ENCODE measurements around the gene CELF2.

The CELF2 gene

DNA sequence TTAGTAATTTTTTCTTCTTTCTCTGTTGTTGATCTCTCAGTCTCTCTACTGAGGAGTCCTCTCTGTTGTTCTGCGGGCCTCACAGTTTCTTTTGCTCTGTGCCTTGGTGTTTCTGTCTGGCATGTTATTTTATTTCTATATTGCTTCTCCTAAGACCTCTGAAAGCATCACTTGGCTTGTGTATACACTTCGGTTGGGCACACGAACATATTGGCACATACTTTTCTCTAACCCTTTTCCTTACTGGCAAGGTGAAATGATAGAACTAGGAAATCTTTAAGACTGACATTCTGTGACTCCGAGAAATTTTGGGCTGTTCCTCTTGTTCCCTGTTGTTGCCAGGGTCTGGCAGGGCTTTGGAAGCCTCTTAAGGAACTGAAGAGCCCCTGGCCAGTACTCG lies 148.9 kb downstream of the CELF2 start:
- no peak for TF ChIP-seq POLR2A (IDR thresholded peaks at IDR 0.05; ENCODE audit: low read depth, low read length)
- no peak for DNase-seq (ENCODE audit: insufficient read length, low spot score)
- no peak for FAIRE-seq

GRCh38 chr10:11167233-11167966 lies 149.7 kb downstream of the CELF2 start:
- no peak for FAIRE-seq
- TF ChIP-seq POLR2A (IDR thresholded peaks at IDR 0.05; ENCODE audit: low read depth, low read length): no peak
- no peak for DNase-seq (ENCODE audit: insufficient read length, low spot score)

- DNase-seq (ENCODE audit: insufficient read length, low spot score): no peak
- no peak for TF ChIP-seq POLR2A (IDR thresholded peaks at IDR 0.05; ENCODE audit: low read depth, low read length)
- FAIRE-seq: no peak
Measured at GRCh38 chr10:11168423-11169090, 150.9 kb downstream of the CELF2 start.

- FAIRE-seq: no peak
Measured at GRCh38 chr10:11169976-11170375, 152.3 kb downstream of the CELF2 start.

DNA sequence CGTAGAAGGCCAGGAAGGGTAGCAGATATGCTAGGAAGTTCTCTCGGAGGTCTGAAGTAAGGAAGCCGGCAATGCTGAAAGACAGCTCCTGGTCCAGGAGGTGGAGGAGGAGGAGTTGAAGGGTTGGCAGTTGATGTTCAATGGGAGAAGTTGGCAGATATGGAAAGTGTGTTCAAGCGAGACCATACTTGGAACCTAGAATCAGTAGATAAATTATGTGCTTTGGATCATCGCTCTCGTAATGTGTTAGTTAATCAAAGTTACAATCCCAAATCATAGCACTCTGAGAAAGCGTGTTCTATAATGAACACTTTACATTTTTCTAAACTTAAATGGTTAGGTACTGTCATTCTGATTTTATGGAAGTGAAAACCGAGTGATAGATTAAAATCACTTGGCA lies 152.9 kb downstream of the CELF2 start:
- TF ChIP-seq POLR2A (IDR thresholded peaks at IDR 0.05; ENCODE audit: low read depth, low read length): no peak
- DNase-seq (ENCODE audit: insufficient read length, low spot score) (no peak), FAIRE-seq (no peak)

More at GRCh38 chr10:11169976-11170375, 152.3 kb downstream of the CELF2 start:
- TF ChIP-seq POLR2A (IDR thresholded peaks at IDR 0.05; ENCODE audit: low read depth, low read length): no peak
- DNase-seq (ENCODE audit: insufficient read length, low spot score): no peak

GRCh38 chr10:11170993-11171851 lies 153.6 kb downstream of the CELF2 start:
- DNase-seq (ENCODE audit: insufficient read length, low spot score) (no peak), FAIRE-seq (no peak)
- TF ChIP-seq POLR2A (IDR thresholded peaks at IDR 0.05; ENCODE audit: low read depth, low read length): no peak

DNA sequence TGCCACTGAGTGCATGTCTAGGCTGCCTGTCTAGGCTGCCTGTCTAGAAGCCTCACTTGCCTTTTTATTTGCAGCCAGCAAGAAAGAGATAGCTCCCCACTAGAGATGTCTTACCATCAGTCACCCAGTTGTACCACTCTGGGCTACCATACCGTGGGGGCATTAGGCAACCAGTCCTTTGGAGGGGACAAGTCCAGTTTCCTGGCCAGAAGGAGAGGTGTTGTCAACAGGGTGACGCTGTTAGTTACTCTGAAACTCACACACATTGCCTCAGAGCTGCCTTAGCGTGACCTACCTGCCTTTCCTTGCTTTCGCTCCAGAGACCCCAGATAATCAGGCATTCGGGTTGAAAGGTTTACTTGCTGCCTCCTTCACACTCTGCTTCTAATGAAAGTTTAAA lies 155.4 kb downstream of the CELF2 start:
- FAIRE-seq (no peak), DNase-seq (ENCODE audit: insufficient read length, low spot score) (no peak)
- no peak for TF ChIP-seq POLR2A (IDR thresholded peaks at IDR 0.05; ENCODE audit: low read depth, low read length)

DNA sequence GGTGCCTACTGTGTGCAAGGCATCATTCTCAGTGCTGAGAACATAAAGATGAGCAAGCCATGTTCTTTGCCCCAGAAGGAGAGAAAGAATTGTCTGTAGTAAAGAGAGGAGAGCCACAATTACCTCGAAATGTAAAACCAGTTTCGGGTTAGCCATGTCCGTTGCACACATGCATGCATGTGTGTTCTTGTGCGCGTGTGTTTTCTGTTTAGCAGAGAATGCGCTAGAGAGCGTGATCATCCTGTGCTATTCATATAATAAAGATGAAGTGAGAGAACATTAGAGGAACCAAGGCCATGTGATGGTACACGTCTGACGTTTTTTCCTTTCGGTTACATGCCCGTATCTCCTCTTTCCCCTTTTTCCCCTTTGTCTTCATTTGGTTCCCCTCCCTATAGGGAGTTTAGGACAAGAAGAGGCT lies 158.2 kb downstream of the CELF2 start:
- FAIRE-seq (no peak), DNase-seq (ENCODE audit: insufficient read length, low spot score) (no peak)
- no peak for TF ChIP-seq POLR2A (IDR thresholded peaks at IDR 0.05; ENCODE audit: low read depth, low read length)

GRCh38 chr10:11176746-11177145 lies 159.1 kb downstream of the CELF2 start:
- no peak for TF ChIP-seq POLR2A (IDR thresholded peaks at IDR 0.05; ENCODE audit: low read depth, low read length)
- FAIRE-seq (no peak), DNase-seq (ENCODE audit: insufficient read length, low spot score) (no peak)

GRCh38 chr10:11177381-11177780 lies 159.7 kb downstream of the CELF2 start:
- DNase-seq (ENCODE audit: insufficient read length, low spot score): no peak
- no peak for FAIRE-seq

DNA sequence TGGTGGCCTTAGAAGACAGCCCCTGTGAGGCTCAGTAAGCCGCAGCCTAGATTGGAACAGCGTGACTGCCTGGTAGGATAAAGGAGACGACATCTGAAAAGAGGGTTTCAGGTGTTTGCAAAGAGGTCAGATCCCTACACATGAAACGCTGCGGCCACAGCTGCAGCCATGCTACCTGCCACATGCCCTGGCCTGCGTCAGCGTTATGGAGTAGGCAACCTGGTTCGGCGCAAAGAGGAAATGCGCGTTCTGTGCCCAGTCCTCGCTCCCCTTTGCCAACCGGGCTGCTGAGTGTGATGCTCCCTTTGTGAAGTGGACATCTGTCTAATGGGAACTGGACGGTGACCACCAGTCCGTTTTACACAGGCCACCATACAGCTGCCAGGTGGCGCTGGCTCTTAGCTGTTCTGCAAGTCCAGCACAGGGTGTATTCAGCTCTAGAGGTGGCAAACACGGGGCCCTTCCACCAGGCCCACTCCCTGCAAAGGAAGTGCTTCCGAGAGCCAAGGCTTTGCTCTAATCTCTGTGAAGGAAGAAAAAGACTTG lies 160.3 kb downstream of the CELF2 start:
- FAIRE-seq (no peak), DNase-seq (ENCODE audit: insufficient read length, low spot score) (no peak)
- TF ChIP-seq POLR2A (IDR thresholded peaks at IDR 0.05; ENCODE audit: low read depth, low read length): no peak

More at GRCh38 chr10:11177381-11177780, 159.7 kb downstream of the CELF2 start:
- no peak for TF ChIP-seq POLR2A (IDR thresholded peaks at IDR 0.05; ENCODE audit: low read depth, low read length)

GRCh38 chr10:11178606-11179515 lies 161.2 kb downstream of the CELF2 start:
- DNase-seq (ENCODE audit: insufficient read length, low spot score) (no peak), FAIRE-seq (no peak)
- TF ChIP-seq POLR2A (IDR thresholded peaks at IDR 0.05; ENCODE audit: low read depth, low read length): no peak

DNA sequence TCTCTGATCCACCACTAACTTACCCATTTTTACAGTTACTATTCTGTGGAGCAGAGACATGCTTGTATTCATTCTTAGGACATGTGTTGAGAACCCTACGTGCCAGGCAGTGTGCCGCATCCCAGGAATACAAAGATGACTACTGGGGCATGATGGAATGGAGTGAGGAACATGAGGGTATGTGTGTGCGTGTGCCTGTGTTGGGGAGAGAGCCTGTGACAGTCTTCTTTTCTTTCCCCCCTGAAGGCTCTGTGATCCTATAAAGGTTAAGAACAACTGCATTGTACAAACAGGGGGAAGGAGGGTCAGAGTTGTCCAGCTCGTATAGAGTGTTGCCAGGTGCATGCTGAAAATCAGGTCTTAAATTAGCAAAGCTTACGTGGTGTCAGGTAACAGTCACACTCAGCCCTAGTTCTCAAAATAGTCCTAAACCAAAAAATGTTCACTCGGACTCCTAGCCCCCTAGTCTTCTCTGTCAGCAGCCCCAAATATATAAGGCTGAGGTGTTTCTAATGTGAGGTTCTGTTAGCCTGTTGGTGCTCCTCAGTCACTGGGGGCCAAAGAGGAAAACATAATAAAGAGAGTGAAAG lies 161.9 kb downstream of the CELF2 start:
- no peak for TF ChIP-seq POLR2A (IDR thresholded peaks at IDR 0.05; ENCODE audit: low read depth, low read length)
- DNase-seq (ENCODE audit: insufficient read length, low spot score) (no peak), FAIRE-seq (no peak)

All from H54 (cell line).